Measurements from ENCODE around the gene RPS14. TPM values are rescaled to one million over a fixed set of nuclear protein-coding genes. Genes with fewer than 3 reads are reported as not detected.

RPS14 gene
- 1,285 and 3,835 TPM in 2 replicates for total RNA-seq

DNA sequence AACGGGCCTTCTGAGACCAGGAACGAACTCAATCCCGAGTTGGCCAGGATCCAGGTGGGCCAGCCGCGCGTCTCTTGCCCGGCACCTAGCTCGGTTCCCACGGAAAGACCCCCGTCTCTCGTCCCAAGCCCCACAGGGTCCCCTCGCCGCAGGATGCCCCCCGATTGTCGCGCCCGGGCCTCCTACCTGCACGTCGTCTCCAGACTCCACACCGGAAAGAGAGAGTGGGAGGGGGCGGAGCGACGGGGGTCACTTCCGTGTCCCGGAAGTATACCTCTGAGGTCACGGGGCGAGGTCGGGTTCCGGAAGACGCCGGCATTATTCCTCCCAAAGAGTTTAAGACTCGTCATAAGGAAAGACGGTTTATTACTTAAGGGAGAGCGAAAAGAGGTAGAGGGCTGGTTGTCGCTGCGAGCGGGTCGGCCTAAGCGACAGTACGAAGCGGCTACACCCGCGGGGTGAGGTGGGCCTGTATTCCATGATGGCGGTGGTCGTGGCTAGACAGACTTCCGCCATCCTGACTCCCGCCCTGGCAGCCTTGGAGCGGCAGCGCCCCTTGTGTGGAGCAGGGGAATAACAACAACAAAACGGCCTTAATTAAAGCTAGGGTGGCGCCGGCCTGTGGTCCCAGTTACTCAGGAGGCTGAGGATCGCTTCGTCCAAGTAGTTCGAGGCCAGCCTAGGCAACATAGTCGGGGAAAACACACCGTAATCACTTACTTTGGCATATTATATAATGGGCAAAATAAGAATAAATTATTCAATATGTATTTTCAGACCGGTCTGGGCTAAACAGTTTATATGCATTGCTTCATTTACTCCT lies at the start of gene RPS14:
RPS14 (minus strand) TSS at position 223 of the 823 bp plus-strand sequence. CDS start 2,006 bp downstream, outside the sequence.
- DNase-seq (ENCODE audit: low read depth), result peak; percentile 89

DNA sequence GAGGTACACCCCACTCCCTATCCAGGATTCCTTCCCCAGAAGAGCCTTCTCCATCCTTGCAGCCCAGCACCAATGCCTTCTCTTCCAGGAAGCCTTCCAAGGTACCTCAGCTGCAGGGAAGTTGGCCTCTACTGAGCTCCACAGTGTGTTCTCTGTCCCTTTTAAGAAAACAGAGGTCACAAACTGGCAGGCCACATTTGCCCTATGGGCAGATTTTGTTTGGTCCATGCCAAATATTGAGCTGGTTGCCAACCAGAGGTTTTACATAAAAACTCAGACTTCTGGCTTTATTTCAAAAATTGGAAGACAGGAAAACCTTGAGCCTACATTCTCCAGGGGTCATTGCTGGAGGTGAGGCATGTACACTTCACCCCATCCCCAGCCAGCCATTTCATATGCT lies 49.4 kb upstream of the RPS14 start:
- DNase-seq (ENCODE audit: low read depth), result no peak

GRCh38 chr5:150498501-150498900 lies 49.0 kb upstream of the RPS14 start:
- DNase-seq (ENCODE audit: low read depth), result no peak

DNA sequence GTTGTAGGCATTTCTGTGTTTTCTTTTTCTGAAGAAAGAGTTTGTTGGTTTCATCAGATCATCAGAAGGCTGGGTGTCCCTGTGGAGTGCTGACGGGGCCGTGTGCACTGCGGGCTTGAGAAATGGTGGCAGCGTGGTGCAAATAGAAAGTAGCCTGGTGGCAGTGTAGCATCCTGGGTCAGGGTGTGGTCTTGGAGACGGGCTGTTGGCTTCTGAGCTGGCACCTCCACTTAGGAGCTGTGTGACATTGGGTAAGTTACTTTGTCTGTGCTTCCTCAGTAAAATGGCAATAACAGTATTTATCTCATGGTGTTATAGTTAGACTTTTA lies 48.4 kb upstream of the RPS14 start:
- DNase-seq (ENCODE audit: low read depth), result no peak

DNA sequence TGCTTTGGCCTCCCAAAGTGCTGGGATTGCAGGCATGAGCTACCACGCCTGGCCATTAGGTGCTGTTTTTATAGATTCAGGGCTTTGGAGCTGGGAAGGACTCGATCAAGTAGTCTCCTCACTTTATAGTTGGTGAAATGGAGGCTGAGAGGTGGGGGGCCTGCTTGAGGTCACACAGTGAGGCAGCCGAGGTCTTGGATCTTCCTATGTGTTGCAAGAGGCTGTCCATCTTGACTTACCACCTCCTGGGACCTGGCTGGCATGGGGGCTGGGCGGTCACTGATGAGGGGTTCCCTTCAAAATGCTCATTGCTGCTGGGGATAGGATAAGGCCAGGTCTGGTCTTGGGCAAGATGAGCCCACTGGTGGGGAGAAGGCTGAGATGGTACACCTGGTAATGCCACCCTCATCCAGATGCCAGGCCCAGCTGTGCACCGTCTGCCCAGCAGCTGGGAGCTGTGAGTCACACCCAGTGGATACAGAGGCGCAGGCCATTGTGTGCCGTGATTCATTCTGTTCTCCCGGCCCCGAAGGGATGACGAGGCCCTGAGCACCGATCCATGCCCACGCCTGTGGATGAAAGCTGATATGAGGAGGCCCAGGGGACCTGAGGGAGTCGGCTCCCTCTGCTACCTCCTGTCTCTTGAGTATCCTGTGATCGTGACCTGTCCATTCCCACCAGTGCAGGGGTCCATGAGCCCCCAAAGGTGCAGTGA lies 47.9 kb upstream of the RPS14 start:
- peak; percentile 91 for DNase-seq (ENCODE audit: low read depth)

DNA sequence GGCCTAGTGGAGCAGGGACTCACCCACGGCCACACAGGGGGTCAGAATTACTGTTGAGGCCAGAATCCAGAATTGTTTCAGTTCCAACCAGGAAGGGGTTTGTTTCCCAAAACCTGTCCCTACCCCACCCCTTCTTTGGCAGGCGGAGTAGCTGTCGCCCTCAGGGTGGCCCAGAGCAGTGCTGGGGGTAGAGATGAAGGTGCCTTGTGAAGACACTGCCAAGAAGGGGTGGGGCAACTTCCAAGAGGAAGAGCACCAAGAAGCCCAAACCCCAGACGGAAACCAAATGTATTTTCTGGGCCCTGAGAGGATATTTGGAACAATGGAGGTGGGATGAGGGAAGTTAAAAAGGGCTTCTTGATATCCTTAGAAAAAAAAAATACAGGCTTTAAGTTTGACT lies 47.0 kb upstream of the RPS14 start:
- no peak for DNase-seq (ENCODE audit: low read depth)

- DNase-seq (ENCODE audit: low read depth), result no peak
These were observed 46.6 kb upstream of the RPS14 start for GRCh38 chr5:150496098-150496497.

DNA sequence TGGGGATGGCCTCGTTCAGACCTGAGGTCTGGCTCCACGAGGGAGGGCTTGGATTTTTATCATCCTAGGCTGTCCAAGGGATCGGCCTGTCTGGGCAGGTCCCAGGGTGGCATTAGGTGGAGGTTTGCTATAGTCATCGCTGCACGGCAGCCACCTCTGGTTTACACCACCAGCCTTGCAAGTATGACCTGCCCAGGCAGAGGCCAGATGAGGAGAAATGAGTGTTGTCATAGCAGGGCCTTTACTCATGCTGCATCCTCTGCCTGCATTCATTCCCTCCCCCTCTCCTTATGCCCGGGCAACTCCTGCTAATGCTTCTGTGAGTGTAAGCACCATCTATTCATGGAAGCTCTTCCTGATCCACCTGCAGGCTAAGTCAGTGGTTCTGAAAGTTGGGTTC lies 43.1 kb upstream of the RPS14 start:
- peak; percentile 84 for DNase-seq (ENCODE audit: low read depth)

- DNase-seq (ENCODE audit: low read depth), result no peak
These were observed 42.3 kb upstream of the RPS14 start for GRCh38 chr5:150491876-150492275.

DNA sequence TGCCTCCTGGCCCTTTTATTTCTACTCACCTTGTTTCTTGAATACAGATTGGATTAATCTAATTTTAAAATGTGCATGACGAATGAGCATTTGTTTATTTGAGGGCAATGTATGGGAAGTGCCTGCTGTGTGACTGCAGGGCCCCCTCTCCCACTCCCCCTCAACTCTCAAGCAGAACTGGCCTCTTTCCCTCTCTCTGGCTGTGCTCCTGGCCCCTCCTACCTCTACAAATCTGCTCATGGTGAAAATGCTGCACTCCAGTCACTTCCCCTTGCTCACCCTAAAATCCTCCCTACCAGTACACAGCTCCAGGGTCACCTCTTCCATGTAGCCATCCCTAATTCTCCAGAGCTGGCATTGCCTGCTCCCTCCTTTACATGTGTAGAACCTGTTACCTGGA lies 41.2 kb upstream of the RPS14 start:
- no peak for DNase-seq (ENCODE audit: low read depth)

- no peak for DNase-seq (ENCODE audit: low read depth)
These were observed 40.7 kb upstream of the RPS14 start for GRCh38 chr5:150490296-150490669.

GRCh38 chr5:150489360-150490295 lies 40.1 kb upstream of the RPS14 start:
- DNase-seq (ENCODE audit: low read depth), result peak; percentile 25

DNA sequence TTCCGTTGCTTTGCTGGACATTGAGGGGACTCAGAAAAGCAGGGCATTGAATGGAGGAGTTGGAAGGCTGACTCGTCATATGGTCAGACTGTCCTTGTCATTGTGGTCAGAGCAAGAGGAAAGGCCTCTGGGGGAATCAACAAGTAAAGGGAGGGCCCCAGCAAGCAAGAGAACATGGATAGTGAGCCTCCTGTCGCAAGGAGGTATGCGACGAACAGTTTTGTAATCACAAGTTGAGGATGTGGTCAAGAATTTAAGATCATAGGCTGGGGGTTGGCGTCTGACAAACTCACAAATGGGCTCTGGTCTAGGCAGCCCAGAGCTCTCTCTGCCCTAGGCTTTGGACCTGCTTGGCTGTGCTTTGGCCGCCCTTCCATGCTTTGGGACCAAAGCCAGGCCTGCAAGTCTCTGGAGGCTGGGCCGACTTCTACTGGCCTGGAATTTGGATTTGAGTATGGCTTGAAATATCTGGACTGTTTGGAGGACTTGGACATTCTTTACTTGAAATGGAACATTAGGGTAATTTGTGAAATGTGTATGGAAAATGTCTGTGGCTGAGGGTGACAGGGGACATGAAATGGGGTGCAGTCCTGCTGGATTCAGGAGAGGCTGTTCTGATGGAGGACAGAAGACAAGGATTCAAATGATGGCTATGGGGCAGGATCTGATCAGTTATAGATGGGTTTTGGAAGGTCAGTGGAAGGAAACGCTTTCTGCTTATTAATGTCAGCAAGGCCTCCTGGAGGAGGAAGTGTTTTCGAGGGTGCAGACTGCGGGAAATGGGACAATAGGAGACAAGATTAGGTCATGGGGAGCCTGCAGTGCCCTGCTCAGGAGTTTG lies 39.2 kb upstream of the RPS14 start:
- peak; percentile 57 for DNase-seq (ENCODE audit: low read depth)

GRCh38 chr5:150487199-150488061 lies 37.9 kb upstream of the RPS14 start:
- peak; percentile 51 for DNase-seq (ENCODE audit: low read depth)

GRCh38 chr5:150486402-150487198 lies 37.1 kb upstream of the RPS14 start:
- no peak for DNase-seq (ENCODE audit: low read depth)

DNA sequence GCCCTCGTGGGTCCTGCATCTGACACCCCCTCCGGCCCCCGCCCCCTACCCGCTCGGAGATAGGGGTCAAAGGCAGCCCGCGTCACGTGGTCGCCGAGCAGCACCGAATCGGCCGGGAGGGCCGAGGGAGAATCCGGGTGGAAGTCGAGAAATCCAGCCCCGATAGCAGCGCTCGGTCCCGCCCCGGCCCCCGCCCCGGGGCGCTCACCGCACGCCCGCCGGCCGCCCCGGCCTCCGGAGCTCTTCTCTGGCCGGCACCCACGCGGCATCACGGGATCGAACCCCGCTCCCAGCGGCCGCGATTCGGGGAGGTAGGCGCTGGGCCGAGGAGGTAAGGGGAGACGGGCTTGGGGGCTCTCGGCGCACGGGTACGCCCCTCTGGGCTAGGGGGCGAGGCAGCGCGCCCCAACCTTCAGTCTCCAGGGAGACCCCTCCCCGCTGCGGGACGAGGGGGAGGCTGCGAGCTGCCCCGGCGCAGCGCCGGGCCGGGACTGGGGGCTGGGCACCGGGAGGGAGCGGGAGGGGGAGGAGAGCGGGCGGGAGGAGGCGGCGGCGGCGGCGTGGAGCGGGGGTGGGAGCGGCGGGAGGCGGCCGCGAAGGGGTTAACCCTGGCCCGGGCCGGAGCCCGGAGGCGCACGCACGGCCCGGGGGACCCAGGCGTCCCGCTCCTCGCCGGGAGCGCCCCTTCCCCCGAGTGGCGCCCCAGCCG lies 36.3 kb upstream of the RPS14 start:
- DNase-seq (ENCODE audit: low read depth), result no peak

- DNase-seq (ENCODE audit: low read depth), result no peak
These were observed 35.6 kb upstream of the RPS14 start for GRCh38 chr5:150484964-150485692.

GRCh38 chr5:150481972-150482406 lies 32.5 kb upstream of the RPS14 start:
- no peak for DNase-seq (ENCODE audit: low read depth)

All from renal cortical epithelial cell (primary cell).